Measurements from ENCODE around the gene SLC9A9. TPM values are rescaled to one million over a fixed set of nuclear protein-coding genes. Genes with fewer than 3 reads are reported as not detected.
"Not testable (repeated sequence)": the region's sequence is repeated elsewhere in the genome, so short reads cannot be mapped to it uniquely, and the experiment has no call there.

The SLC9A9 gene
- not detected in 2 replicates for total RNA-seq (2014; rRNA removed; shearing (Covaris generic))

- DNase-seq (ENCODE audit: low read depth), result no peak
These were observed at the start of gene SLC9A9 for GRCh38 chr3:143847787-143848631. TSS of gene SLC9A9 (minus strand) at chr3:143848468. CDS start at chr3:143848322, 146 bp downstream.

DNA sequence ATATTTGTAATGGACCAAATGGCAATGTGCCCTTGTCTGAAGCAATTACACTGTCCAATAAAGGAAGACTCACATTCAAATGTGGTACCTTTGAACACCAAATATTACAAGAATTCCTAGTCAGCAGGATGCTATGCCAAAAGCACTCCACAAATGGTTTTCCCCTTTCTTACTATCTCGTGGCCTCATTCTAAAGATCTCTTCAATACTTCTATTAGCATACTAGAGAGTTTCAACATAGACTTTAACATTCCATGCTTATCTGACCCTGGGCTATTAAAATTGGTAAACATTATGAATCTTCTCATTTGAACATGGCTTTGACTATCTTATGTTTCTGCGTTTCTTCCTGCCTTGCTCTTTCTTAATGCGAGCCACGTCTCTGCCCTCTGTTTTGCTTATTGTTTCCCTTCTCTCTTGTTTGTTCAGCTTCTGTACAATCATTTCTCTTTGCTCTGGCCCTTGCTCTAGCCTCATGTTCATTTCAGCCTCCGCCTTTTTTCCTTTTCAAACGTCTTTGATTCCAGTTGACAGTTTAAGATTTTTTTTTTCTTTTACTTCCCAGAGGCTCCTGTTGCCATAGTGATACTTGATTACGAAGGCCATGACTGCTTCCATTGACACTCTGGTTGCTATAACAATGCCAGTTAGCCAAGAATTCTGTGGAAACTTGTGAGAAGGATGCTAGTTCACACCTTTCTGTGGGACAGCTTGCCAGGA, 49.5 kb upstream of the SLC9A9 start:
- no peak for DNase-seq (ENCODE audit: low read depth)

GRCh38 chr3:143896486-143896885, 48.2 kb upstream of the SLC9A9 start:
- no peak for DNase-seq (ENCODE audit: low read depth)

- no peak for DNase-seq (ENCODE audit: low read depth)
These were observed 47.5 kb upstream of the SLC9A9 start for GRCh38 chr3:143895805-143896204.

- DNase-seq (ENCODE audit: low read depth), result no peak
These were observed 40.6 kb upstream of the SLC9A9 start for GRCh38 chr3:143888846-143889245.

DNA sequence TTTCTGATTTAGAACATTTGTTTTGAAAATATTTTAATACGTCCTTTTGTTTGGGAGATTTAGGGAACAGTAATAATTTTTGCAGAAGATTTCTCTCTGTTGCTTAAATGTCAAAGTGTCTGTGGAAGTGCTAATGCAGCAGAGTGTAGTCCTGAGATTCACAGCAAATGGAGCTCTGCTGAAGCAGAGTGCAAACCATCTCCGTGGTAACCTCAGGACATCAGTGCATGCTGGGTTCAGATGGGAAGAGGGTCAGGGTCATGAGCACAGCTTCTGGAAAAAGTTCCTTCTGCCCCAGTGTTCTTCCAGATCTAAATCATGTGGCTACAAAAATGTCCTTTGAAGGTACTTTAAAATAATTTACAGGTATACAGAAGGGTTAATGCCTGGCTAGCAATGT, 39.9 kb upstream of the SLC9A9 start:
- no peak for DNase-seq (ENCODE audit: low read depth)

GRCh38 chr3:143885780-143886427, 37.6 kb upstream of the SLC9A9 start:
- peak; percentile 4 for DNase-seq (ENCODE audit: low read depth)

GRCh38 chr3:143884861-143885260, 36.6 kb upstream of the SLC9A9 start:
- no peak for DNase-seq (ENCODE audit: low read depth)

DNA sequence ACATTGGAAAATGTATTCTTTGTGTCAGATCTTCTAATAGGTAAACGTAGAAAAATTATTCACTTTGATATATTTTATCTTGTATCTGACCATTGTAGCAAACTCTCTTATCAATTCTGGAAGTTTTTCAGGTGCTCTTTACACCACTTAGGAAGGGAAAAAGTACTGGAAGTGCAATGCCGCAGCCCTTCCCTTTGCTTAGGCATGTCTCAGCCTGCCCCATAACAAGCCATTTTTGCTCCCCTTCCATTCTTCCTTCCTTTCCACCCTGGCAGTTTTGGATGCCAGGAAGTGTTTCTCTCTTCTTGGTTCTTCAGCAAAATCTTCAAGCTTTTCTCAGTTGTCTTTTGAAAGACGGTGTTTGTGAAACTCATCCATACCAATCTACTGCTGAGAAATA, 34.9 kb upstream of the SLC9A9 start:
- DNase-seq (ENCODE audit: low read depth), result no peak

DNA sequence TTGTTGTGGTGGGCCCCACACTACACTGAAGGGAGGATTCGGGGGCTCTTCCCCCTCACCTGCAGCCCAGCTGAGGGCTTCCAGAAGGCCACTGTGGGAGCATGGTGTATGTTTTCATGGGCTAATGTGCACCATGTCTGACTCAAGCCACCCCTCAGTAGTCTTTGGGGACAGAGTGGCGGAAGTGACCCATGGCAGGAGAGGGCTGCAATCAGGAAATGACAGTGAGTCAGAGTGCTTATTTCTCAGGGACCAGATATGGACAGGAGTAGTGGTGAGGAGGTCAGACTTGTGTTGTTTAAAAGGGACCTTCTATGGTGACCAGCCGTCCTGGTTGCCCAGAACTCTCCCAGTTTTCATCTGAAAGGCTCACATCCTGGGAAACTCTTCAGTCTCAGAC, 32.8 kb upstream of the SLC9A9 start:
- DNase-seq (ENCODE audit: low read depth), result no peak

DNA sequence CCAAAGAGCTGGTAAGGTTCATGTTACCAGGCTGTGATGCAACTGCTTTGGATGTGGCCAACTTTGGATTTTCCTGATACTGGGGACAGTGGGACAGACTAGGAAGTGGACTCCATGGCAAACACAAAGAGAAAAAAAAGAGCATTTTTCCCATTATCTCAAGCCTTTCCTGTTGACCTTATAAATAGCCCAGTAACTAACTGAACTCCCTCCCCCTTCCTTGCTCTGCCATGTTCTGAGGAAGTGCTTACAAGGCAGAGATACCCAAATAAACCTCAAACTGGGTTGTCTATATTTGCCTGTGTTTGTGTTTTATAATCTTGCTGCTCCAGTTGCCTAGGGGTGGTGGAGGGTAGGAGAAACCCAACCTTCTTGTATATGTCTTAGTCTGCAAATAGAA, 27.3 kb upstream of the SLC9A9 start:
- DNase-seq (ENCODE audit: low read depth), result no peak

DNA sequence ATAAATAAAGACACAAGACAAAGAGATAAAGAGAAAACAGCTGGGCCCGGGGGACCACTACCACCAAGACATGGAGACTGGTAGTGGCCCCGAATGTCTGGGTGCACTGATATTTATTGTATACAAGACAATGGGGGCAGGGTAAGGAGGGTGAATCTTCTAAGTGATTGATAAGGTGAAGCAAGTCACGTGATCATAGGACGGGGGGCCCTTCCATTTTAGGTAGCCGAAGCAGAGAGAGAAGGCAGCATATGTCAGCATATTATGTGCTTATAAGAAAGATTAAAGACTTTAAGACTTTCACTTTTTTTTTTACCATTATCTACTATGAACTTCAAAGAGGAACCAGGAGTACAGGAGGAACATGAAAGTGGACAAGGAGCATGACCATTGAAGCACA, 25.3 kb upstream of the SLC9A9 start:
- DNase-seq (ENCODE audit: low read depth), result not testable (repeated sequence)

- no peak for DNase-seq (ENCODE audit: low read depth)
These were observed 17.0 kb upstream of the SLC9A9 start for GRCh38 chr3:143865302-143865701.

- no peak for DNase-seq (ENCODE audit: low read depth)
These were observed 11.4 kb upstream of the SLC9A9 start for GRCh38 chr3:143859465-143860203.

- DNase-seq (ENCODE audit: low read depth), result no peak
These were observed 8.1 kb upstream of the SLC9A9 start for GRCh38 chr3:143856252-143856970.

DNA sequence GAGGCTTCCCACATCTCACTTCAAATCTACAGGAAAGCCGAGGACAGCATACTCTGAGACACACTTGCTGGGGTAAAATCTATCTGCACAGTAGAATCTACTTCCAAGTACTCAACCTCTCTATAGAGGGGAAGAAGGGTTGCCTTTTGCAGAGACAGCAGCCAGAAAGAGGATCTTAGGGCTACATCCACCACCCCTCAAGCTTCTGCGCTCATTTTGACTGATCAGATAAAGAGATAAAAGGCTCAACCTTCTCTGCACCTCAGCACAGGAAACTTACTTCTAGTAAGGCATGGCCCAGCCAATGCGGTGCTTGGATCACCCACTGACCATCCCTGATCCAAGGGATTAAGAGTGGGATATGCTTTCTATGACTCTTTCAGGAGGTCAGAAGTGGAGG, 6.9 kb upstream of the SLC9A9 start:
- DNase-seq (ENCODE audit: low read depth), result no peak

- no peak for DNase-seq (ENCODE audit: low read depth)
These were observed 3.2 kb upstream of the SLC9A9 start for GRCh38 chr3:143851331-143852017.

DNA sequence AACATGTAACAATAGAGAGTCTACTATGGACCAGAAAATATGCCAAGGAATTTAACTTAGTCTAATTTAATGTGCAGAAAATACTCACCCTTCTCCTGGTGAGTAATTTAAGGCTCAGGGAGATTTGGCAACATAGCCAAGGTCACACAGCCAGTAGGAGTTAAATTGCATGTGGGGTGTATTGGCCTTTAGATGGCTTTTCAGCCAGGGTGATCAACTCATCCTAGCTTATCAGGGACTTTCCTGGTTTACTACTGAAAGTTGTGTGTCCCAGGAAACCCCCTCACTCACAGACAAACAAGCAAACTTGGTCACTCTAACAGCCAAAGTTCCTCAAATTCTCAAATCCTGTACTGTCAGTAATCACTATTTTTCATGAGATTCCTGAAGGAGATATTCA, 2.6 kb upstream of the SLC9A9 start:
- DNase-seq (ENCODE audit: low read depth), result no peak

GRCh38 chr3:143849854-143850549, 1.7 kb upstream of the SLC9A9 start:
- DNase-seq (ENCODE audit: low read depth), result no peak

- no peak for DNase-seq (ENCODE audit: low read depth)
These were observed 436 bp upstream of the SLC9A9 start for GRCh38 chr3:143848704-143849103.

Data from Daoy (cell line).